ENCODE measurements around the gene PRX. TPM values are rescaled to one million over a fixed set of nuclear protein-coding genes. Genes with fewer than 3 reads are reported as not detected.

PRX gene
- total and polyA plus RNA-seq, 9 of the 15 experiments (the other 6 are each of a cell fraction or from before 2014, with no cell fraction given), result 0.65 to 3.5 (median 1.7) TPM; not detected in 2

GRCh38 chr19:40425450-40426287, 12.5 kb upstream of the PRX start, which contains the start of gene SERTAD1 (continued):
- TF ChIP-seq KDM4B (IDR thresholded peaks at IDR 0.05; ENCODE audit: borderline replicate concordance in 2 of 2, low read depth in 1 of 2), result no peak
- peak; percentile 73 for TF ChIP-seq TAF1 (IDR thresholded peaks at IDR 0.05; ENCODE audit: control insufficient read depth, extremely low read depth, insufficient read depth, low read length, severe bottlenecking)
- TF ChIP-seq SETDB1 (IDR thresholded peaks at IDR 0.05; ENCODE audit: low read length), result no peak
- TF ChIP-seq JUN (IDR thresholded peaks at IDR 0.05; ENCODE audit: borderline replicate concordance, low read depth, low read length), result no peak
- TF ChIP-seq JUN (CRISPR knock-in tag; IDR thresholded peaks at IDR 0.05; ENCODE audit: borderline replicate concordance), result no peak
- 0 out of 2 replicates have a peak, but pooled peaks have one; percentile 52 for TF ChIP-seq ARID4B (CRISPR knock-in tag; IDR thresholded peaks at IDR 0.05)
- TF ChIP-seq POLR2G (IDR thresholded peaks at IDR 0.05; ENCODE audit: low read depth, low read length), result peak; percentile 100
- no peak for TF ChIP-seq PREB (CRISPR knock-in tag; IDR thresholded peaks at IDR 0.05)
- no peak for TF ChIP-seq EZH2 (IDR thresholded peaks at IDR 0.05; ENCODE audit: borderline replicate concordance, low read depth, low read length)
- TF ChIP-seq NCOA6 (IDR thresholded peaks at IDR 0.05), result no peak
- TF ChIP-seq PHF20 (IDR thresholded peaks at IDR 0.05; ENCODE audit: partially characterized antibody), result peak; percentile 53
- TF ChIP-seq CREB5 (CRISPR knock-in tag; IDR thresholded peaks at IDR 0.05), result no peak
- peak; percentile 41; the same call in 1 of the 2 replicates for TF ChIP-seq ZBTB43 (CRISPR knock-in tag; IDR thresholded peaks at IDR 0.05)
- peak; percentile 55; the same call in 1 of the 2 replicates for TF ChIP-seq ELF1 (tag; IDR thresholded peaks at IDR 0.05)
- peak; percentile 90 for TF ChIP-seq SMAD4 (CRISPR knock-in tag; conservative IDR thresholded peaks at IDR 0.05)
- no peak for TF ChIP-seq GTF2A2 (tag; IDR thresholded peaks at IDR 0.05)
- TF ChIP-seq RBBP5 (IDR thresholded peaks at IDR 0.05; ENCODE audit: borderline replicate concordance, insufficient read depth, low read length, poor library complexity, severe bottlenecking), result peak; percentile 55
- no peak for TF ChIP-seq TCFL5 (CRISPR knock-in tag; conservative IDR thresholded peaks at IDR 0.05)
- no peak for TF ChIP-seq MAFG (tag; conservative IDR thresholded peaks at IDR 0.05)
